Stimulated activated CD8-positive, alpha-beta memory T cell treated with anti-CD3 and anti-CD28 coated beads, Interleukin-12 subunit alpha, Interleukin-12 subunit beta, amount 100 ng/mL, for 24 hours (primary cell): ENCODE results near the gene ZNF268.

ENCODE experiments used
- DNase-seq: peaks from one replicate; pipeline ENCODE4 v3.0.0-alpha.2; 2020; ENCODE audit errors: extremely low read depth

ZNF268 gene

GRCh38 chr12:133181238-133181959, at the start of gene ZNF268:
ZNF268 (plus strand) TSS chr12:133181495; CDS start chr12:133181998, 503 bp downstream.
- DNase-seq: peak; percentile 80

- DNase-seq: no peak
These were observed 45.5 kb upstream of the ZNF268 start for GRCh38 chr12:133135747-133136146.

GRCh38 chr12:133145981-133146380, 35.3 kb upstream of the ZNF268 start:
- DNase-seq: no peak

GRCh38 chr12:133156125-133156690, 25.1 kb upstream of the ZNF268 start:
- no peak for DNase-seq

GRCh38 chr12:133165776-133166175, 15.5 kb upstream of the ZNF268 start:
- no peak for DNase-seq

- no peak for DNase-seq
These were observed 8.8 kb upstream of the ZNF268 start for GRCh38 chr12:133172491-133172890.

GRCh38 chr12:133174901-133175300, 6.4 kb upstream of the ZNF268 start:
- no peak for DNase-seq

GRCh38 chr12:133180669-133181068, 626 bp upstream of the ZNF268 start:
- DNase-seq: no peak

- no peak for DNase-seq
These were observed 8.9 kb downstream of the ZNF268 start for GRCh38 chr12:133190176-133190575.

GRCh38 chr12:133192847-133193246, 11.6 kb downstream of the ZNF268 start:
- no peak for DNase-seq

- no peak for DNase-seq
These were observed 20.6 kb downstream of the ZNF268 start for GRCh38 chr12:133201888-133202287.

- no peak for DNase-seq
These were observed 21.4 kb downstream of the ZNF268 start for GRCh38 chr12:133202493-133203343.

GRCh38 chr12:133203344-133204263, 22.3 kb downstream of the ZNF268 start:
- DNase-seq: no peak

- no peak for DNase-seq
These were observed 22.9 kb downstream of the ZNF268 start for GRCh38 chr12:133204264-133204603.

- no peak for DNase-seq
These were observed 25.1 kb downstream of the ZNF268 start for GRCh38 chr12:133206390-133206789.

GRCh38 chr12:133215724-133216123, 34.4 kb downstream of the ZNF268 start:
- DNase-seq: no peak

- DNase-seq: no peak
These were observed 35.9 kb downstream of the ZNF268 start for GRCh38 chr12:133217219-133217618.

- no peak for DNase-seq
These were observed 39.2 kb downstream of the ZNF268 start for GRCh38 chr12:133220521-133220920.

GRCh38 chr12:133221241-133221640, 39.9 kb downstream of the ZNF268 start:
- DNase-seq: no peak

- DNase-seq: no peak
These were observed 40.9 kb downstream of the ZNF268 start for GRCh38 chr12:133222211-133222610.

- no peak for DNase-seq
These were observed 44.2 kb downstream of the ZNF268 start for GRCh38 chr12:133225527-133225926.

GRCh38 chr12:133226690-133227089, 45.4 kb downstream of the ZNF268 start:
- no peak for DNase-seq
